HepG2 (cell line): Measurements from ENCODE around the gene DYSF.

Source experiments
- CBX1 ChIP-seq: IDR thresholded peaks from one replicate; pipeline ENCODE4 v1.6.1; 2016; ENCODE audit warnings: antibody characterized with exemption, low read depth
- CTCF ChIP-seq: sonication (generic); formaldehyde crosslinking; IDR thresholded peaks from 2 replicates; pipeline ENCODE4 v1.5.0; 2020; ENCODE audit warnings: mild to moderate bottlenecking, missing genetic modification reagents, moderate library complexity
- JUND ChIP-seq: sonication (generic); formaldehyde crosslinking; IDR thresholded peaks from 2 replicates; pipeline ENCODE4 v1.8.0; 2022; ENCODE audit warnings: mild to moderate bottlenecking, missing genetic modification reagents
- POLR2A ChIP-seq, 2 experiments: IDR thresholded peaks; 2 replicates each; pipeline ENCODE4 v1.6.1; 2011; ENCODE audit warnings: low read depth in 2 of 2, low read length in 2 of 2, mild to moderate bottlenecking in 1 of 2, moderate library complexity in 1 of 2; ENCODE audit not compliant: insufficient read depth in 1 of 2
- POLR2AphosphoS5 ChIP-seq: IDR thresholded peaks from 2 replicates; pipeline ENCODE4 v1.6.1; 2012; ENCODE audit warnings: low read depth, low read length
- ZKSCAN1 ChIP-seq: fragments of 150-350 bp; IDR thresholded peaks from 2 replicates; pipeline ENCODE4 v1.6.1; 2014; ENCODE audit warnings: low read length
- ZNF138 ChIP-seq: sonication (generic); formaldehyde crosslinking; IDR thresholded peaks from 2 replicates; pipeline ENCODE4 v1.5.0; 2020; ENCODE audit warnings: mild to moderate bottlenecking, low read depth, missing genetic modification reagents
- ZNF468 ChIP-seq: sonication (generic); formaldehyde crosslinking; IDR thresholded peaks from 2 replicates; pipeline ENCODE4 v1.8.0; 2022; ENCODE audit warnings: mild to moderate bottlenecking, moderate library complexity, missing genetic modification reagents

GRCh38 chr2:71639735-71640134 is 186.4 kb downstream of the DYSF start:
- no peak for TF ChIP-seq JUND (CRISPR knock-in tag)
- no peak for TF ChIP-seq CBX1
- TF ChIP-seq ZNF138 (CRISPR knock-in tag): no peak
- TF ChIP-seq CTCF (CRISPR knock-in tag): no peak
- TF ChIP-seq ZNF468: no peak
- no peak for TF ChIP-seq POLR2A (IDR thresholded peaks at IDR 0.05; ENCODE audit: insufficient read depth in 1 of 2, low read depth in 2 of 2, low read length in 2 of 2)
- no peak for TF ChIP-seq ZKSCAN1
- no peak for TF ChIP-seq POLR2AphosphoS5
